HFF-Myc (cell line): ENCODE results near the gene DCHS1.

Experiments used
- DNase-seq: peaks from one replicate; pipeline ENCODE4 v3.0.0-alpha.2; 2011; ENCODE audit warnings: low read depth; ENCODE audit errors: extremely low read depth
- H3K4me3 ChIP-seq: replicated peaks from 2 replicates; pipeline ENCODE4 v1.5.1; 2011; ENCODE audit warnings: low read depth, mild to moderate bottlenecking, control low read depth, low read length
- TF ChIP-seq, protein P1 (sequence below): IDR thresholded peaks from 2 replicates; pipeline ENCODE4 v1.5.1; 2012; ENCODE audit warnings: mild to moderate bottlenecking, low read depth, low read length, control low read depth; ENCODE audit errors: missing control alignments

DCHS1 gene

DNA sequence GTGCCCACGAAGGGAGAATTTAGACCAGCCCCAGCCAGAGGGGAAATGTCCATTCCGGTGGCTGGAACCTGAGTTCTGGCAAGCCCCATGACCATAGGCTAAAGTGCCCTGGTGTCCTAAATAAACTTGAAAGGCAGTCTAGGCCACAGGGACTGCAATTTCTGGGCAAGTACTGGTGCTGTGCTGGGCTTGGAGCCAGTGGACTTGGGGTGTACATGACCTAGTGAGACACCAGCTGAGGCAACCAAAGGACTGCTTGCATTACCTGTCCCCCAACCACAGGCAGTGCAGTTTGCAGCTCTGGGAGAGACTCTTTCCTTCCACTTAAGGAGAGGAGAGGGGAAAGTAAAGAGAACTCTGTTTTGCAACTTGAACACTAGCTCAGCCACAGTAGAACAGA lies 75.9 kb downstream of the DCHS1 start:
- H3K4me3 ChIP-seq = no peak overlapping the region
- DNase-seq = no peak
- TF ChIP-seq, protein P1, sequence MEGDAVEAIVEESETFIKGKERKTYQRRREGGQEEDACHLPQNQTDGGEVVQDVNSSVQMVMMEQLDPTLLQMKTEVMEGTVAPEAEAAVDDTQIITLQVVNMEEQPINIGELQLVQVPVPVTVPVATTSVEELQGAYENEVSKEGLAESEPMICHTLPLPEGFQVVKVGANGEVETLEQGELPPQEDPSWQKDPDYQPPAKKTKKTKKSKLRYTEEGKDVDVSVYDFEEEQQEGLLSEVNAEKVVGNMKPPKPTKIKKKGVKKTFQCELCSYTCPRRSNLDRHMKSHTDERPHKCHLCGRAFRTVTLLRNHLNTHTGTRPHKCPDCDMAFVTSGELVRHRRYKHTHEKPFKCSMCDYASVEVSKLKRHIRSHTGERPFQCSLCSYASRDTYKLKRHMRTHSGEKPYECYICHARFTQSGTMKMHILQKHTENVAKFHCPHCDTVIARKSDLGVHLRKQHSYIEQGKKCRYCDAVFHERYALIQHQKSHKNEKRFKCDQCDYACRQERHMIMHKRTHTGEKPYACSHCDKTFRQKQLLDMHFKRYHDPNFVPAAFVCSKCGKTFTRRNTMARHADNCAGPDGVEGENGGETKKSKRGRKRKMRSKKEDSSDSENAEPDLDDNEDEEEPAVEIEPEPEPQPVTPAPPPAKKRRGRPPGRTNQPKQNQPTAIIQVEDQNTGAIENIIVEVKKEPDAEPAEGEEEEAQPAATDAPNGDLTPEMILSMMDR = no peak

DNA sequence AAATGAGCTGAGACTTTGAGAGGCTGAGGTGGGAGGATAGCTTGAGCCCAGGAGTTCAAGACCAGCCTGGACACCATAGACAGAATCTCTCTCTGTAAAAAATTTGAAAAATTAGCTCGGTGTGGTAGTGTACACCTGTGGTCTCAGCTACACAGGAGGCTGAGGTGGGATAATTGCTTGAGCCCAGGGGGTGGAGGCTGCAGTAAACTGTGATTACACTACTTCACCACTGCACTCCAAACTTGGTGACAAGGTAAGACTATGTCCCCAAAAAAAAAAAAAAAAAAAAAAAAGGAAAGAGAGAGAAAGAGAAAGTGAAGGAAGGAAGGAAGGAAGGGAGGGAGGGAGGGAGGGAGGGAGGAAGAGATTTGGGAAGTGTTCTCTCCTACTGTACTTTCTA lies 77.5 kb downstream of the DCHS1 start:
- no peak for DNase-seq
- TF ChIP-seq, protein P1 = no peak
- no peak overlapping the region for H3K4me3 ChIP-seq

DNA sequence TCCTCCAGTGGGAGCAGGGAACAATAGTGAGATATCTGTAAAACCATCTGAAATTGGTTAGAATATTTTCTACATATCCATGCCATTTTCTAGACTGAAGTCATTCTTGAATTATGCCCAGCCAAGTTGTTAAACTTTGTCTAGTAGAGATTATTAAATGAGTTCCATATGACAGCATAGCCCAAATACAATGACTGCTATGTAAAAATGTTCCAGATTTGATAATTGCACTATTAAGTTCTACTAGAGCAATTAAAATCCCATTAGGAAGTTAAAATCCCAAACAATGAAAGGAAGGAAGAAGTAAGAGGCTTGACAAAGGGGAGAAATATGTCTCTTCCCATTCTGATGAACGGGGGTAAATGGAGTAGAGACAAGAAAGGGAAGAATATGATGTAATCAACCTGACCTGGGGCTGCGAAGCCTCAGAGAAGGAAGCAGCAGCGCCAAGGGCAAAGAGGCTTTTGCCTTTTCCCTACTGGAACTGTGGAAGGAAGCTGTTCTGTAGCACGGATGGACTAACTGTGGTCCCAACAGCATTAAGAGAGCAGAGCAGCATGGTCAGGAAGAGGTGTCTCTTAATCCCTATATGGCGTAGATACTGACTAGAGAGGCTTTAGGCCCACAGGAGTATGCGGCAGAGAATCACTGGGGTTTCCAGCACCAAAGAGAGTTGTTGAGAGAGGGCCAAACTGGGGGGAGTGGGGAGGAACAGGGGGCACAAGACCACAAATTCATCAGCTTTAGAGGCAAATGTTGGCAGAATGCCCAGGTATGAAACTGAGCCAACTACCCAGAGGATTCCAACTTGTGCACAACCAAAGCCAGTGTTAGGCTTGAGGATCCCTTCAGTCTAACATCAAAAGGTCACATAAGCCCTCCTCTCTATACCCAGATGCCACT lies 78.9 kb downstream of the DCHS1 start:
- peak; percentile 83 for DNase-seq

DNA sequence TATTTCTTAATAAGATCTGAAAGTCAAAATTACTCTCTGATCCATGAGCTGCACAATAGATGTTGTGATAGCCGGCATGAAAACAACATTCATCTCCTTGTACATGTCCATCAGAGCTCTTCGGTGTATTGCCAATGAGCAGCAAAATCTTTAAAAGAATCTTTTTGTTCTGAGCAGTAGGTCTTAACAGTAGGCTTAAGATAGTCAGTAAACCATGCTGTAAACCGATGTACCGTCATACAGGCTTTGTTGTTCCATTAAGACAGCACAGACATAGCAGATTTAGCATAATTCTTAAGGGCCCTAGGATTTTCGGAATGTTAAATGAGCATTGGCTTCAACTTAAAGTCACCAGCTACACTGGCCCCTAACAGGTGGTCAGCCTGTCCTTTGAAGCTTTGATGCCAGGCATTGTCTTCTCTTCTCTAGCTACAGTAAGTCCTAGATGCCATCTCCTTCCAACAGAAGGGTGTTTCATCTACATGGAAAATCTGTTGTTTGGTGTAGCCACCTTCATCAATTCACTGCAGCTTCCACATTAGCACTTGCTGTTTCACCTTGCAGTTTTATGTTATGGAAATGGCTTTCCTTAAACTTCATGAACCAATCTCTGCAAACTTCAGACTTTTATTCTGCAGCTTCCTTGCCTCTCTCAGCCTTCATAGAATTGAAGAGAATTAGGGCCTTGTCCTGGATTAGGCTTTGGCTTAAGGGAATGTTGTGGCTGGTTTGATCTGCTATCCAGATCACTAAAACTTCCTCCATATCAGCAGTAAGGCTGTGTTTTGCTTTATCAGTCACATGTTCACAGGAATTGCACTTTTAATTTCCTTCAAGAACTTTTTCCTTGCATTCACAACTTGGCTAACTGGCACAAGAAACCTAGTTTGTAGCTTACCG lies 80.5 kb downstream of the DCHS1 start:
- no peak overlapping the region for H3K4me3 ChIP-seq
- no peak for DNase-seq
- TF ChIP-seq, protein P1 = no peak

More for the DNA sequence above, 78.9 kb downstream of the DCHS1 start:
- no peak overlapping the region for H3K4me3 ChIP-seq
- TF ChIP-seq, protein P1 = no peak

DNA sequence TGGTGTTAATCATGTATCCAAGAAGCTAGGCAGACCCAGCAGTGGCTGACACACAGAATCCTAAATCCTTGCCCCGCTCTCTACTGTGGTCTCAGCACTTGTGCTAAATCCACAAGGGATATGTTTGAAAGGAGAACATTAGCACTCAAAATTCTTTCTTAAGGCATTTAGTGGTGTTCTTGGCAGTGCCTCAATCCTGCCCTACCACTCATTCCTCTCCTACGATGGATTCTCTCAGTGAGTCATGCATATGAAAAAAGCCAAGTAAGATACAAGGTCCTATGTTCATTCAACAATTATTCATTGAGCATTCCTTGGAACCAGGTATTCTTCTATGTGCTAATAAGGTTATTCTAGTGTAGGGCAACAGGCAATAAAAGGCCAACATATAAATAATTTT lies 83.4 kb downstream of the DCHS1 start:
- TF ChIP-seq, protein P1 = no peak
- no peak overlapping the region for H3K4me3 ChIP-seq
- peak; percentile 16 for DNase-seq

DNA sequence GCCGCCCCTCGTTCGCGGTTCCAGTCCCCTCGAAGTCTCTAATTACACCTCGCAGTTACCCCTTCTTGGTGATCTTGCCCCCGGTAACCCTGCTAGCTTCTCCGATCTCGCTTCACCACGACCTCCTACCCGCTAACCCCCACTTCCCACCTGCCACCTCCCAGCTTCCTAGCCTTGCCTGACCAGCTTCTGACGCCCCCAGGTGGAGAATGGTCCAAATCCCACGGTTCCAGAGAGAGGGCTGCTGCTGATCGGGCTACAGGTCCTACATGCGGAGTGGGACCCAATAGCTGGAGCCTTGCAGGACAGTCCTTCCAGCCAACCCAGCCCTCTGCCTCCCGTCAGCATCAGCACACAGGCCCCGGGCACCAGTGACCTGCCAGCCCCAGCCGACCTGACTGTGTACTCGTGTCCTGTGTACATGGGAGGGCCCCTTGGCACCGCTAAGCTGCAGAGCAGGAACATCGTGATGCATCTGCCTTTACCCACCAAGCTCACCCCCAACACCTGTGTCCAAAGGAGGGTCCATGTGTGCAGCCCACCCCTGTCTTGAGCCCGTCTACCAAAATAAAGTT lies 84.1 kb downstream of the DCHS1 start:
- no peak for DNase-seq
- TF ChIP-seq, protein P1 = no peak
- no peak overlapping the region for H3K4me3 ChIP-seq
